ENCODE measurements around the gene PPP1R12B. TPM values are rescaled to one million over a fixed set of nuclear protein-coding genes. Genes with fewer than 3 reads are reported as not detected.

The PPP1R12B gene
- total RNA-seq, 1 donor from 2014 or later: 71.7 TPM

DNA sequence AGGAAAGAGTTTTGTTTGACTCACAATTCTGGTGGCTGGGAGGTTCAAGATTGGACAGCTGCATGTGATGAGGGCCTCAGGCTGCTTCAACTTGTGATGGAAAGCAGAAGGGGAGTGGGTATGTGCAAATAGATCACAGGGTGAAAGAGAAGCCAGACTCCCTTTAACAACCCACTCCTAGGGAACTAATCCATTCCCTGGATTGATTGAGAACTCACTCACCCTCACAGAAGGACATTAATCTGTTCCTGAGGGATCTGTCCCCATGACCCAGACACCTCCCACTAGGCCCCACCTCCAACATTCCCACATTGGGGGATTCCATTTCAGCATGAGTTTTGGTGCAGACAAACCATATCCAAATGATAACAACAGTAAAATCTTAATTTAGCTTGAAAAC lies 32.3 kb upstream of the PPP1R12B start:
- intact Hi-C loops (cut with DNase I): no loop called here
- no peaks in the 10 kb centered on the region for H3K9me3 ChIP-seq
- peaks cover 6% of the 10 kb centered on the region for H3K4me1 ChIP-seq
- no peak overlapping the region for H3K27ac ChIP-seq
- no peaks in the 10 kb centered on the region for H3K27me3 ChIP-seq
- H3K4me3 ChIP-seq: no peak overlapping the region
- TF ChIP-seq POLR2A (IDR thresholded peaks at IDR 0.05): no peak
- TF ChIP-seq POLR2AphosphoS5 (IDR thresholded peaks at IDR 0.05; ENCODE audit: insufficient read depth in 1 of 2, low read depth in 1 of 2): no peak
- TF ChIP-seq, protein P1, sequence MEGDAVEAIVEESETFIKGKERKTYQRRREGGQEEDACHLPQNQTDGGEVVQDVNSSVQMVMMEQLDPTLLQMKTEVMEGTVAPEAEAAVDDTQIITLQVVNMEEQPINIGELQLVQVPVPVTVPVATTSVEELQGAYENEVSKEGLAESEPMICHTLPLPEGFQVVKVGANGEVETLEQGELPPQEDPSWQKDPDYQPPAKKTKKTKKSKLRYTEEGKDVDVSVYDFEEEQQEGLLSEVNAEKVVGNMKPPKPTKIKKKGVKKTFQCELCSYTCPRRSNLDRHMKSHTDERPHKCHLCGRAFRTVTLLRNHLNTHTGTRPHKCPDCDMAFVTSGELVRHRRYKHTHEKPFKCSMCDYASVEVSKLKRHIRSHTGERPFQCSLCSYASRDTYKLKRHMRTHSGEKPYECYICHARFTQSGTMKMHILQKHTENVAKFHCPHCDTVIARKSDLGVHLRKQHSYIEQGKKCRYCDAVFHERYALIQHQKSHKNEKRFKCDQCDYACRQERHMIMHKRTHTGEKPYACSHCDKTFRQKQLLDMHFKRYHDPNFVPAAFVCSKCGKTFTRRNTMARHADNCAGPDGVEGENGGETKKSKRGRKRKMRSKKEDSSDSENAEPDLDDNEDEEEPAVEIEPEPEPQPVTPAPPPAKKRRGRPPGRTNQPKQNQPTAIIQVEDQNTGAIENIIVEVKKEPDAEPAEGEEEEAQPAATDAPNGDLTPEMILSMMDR (IDR thresholded peaks at IDR 0.05): no peak
- H3K36me3 ChIP-seq: no peaks in the 10 kb centered on the region
- peak in 1 of 2 donors; percentile 37 for DNase-seq (ENCODE audit: extremely low spot score in 2 of 2)

DNA sequence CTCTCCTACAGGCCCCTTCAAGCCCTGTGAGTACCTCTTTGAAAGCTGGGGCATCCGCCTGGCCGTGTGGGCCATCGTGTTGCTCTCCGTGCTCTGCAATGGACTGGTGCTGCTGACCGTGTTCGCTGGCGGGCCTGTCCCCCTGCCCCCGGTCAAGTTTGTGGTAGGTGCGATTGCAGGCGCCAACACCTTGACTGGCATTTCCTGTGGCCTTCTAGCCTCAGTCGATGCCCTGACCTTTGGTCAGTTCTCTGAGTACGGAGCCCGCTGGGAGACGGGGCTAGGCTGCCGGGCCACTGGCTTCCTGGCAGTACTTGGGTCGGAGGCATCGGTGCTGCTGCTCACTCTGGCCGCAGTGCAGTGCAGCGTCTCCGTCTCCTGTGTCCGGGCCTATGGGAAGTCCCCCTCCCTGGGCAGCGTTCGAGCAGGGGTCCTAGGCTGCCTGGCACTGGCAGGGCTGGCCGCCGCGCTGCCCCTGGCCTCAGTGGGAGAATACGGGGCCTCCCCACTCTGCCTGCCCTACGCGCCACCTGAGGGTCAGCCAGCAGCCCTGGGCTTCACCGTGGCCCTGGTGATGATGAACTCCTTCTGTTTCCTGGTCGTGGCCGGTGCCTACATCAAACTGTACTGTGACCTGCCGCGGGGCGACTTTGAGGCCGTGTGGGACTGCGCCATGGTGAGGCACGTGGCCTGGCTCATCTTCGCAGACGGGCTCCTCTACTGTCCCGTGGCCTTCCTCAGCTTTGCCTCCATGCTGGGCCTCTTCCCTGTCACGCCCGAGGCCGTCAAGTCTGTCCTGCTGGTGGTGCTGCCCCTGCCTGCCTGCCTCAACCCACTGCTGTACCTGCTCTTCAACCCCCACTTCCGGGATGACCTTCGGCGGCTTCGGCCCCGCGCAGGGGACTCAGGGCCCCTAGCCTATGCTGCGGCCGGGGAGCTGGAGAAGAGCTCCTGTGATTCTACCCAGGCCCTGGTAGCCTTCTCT lies 30.3 kb upstream of the PPP1R12B start:
- no peaks in the 10 kb centered on the region for H3K9me3 ChIP-seq
- H3K27me3 ChIP-seq: no peaks in the 10 kb centered on the region
- no peaks in the 10 kb centered on the region for H3K4me1 ChIP-seq
- H3K27ac ChIP-seq: no peak overlapping the region
- intact Hi-C loops (cut with DNase I): no loop called here
- no peaks in the 10 kb centered on the region for H3K36me3 ChIP-seq
- no peak overlapping the region for H3K4me3 ChIP-seq
- no peak for TF ChIP-seq POLR2AphosphoS5 (IDR thresholded peaks at IDR 0.05; ENCODE audit: insufficient read depth in 1 of 2, low read depth in 1 of 2)
- no peak for TF ChIP-seq POLR2A (IDR thresholded peaks at IDR 0.05)
- TF ChIP-seq, protein P1 (IDR thresholded peaks at IDR 0.05): no peak
- peak in 1 of 2 donors; percentile 62 for DNase-seq (ENCODE audit: extremely low spot score in 2 of 2)

DNA sequence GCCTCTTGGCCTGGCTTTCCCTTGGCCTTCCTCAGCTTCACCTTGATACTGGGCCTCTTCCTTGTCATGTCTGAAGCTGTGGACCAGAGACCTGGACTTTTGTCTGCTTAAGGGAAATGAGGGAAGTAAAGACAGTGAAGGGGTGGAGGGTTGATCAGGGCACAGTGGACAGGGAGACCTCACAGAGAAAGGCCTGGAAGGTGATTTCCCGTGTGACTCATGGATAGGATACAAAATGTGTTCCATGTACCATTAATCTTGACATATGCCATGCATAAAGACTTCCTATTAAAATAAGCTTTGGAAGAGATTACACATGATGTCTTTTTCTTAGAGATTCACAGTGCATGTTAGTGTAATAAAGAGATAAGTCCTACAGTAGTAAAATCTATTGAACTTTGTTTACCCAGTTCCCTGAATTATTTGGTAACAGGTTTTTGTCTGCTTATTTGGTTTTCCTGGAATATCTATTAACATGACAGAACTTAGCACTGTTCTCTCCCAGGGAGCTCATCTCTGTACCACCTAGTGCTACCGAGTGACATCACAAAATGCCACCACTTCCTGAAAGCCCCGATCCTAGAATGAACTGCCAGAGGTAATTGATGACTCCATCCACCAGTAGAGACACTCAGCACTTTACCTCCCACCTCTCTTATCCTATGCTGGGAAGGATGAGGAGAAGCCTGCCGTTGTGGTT lies 29.0 kb upstream of the PPP1R12B start:
- Histone ChIP-seq H3K36me3 (no peaks in the 10 kb centered on the region), H3K4me3 (no peak overlapping the region), H3K27ac (no peak overlapping the region), H3K27me3 (no peaks in the 10 kb centered on the region), H3K4me1 (no peaks in the 10 kb centered on the region), H3K9me3 (no peaks in the 10 kb centered on the region)
- DNase-seq (ENCODE audit: extremely low spot score in 2 of 2): peak in 1 of 2 donors; percentile 70
- TF ChIP-seq, protein P1 (IDR thresholded peaks at IDR 0.05): no peak
- TF ChIP-seq POLR2AphosphoS5 (IDR thresholded peaks at IDR 0.05; ENCODE audit: insufficient read depth in 1 of 2, low read depth in 1 of 2): no peak
- TF ChIP-seq POLR2A (IDR thresholded peaks at IDR 0.05): no peak
- intact Hi-C loops (cut with DNase I): no loop called here

DNA sequence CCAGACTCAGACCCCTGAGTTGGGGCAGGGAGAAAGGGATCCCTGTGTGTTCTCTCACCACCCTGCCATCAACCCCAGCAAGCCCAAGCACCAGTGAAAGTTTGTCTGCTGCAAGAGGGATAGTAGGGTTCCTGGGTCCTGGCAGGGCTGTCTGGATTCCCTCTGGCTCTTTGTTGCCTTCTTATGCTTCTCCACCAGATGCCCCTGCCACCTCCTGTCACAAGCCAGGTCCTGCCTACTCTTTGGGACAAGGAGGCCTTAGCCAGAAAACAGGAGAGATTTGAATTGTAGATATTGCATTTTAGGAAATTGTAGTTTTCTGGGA lies 28.5 kb upstream of the PPP1R12B start:
- TF ChIP-seq, protein P1 (IDR thresholded peaks at IDR 0.05): no peak
- no peak for TF ChIP-seq POLR2AphosphoS5 (IDR thresholded peaks at IDR 0.05; ENCODE audit: insufficient read depth in 1 of 2, low read depth in 1 of 2)
- no peak for TF ChIP-seq POLR2A (IDR thresholded peaks at IDR 0.05)
- Histone ChIP-seq H3K36me3 (no peaks in the 10 kb centered on the region), H3K4me3 (no peak overlapping the region), H3K9me3 (no peaks in the 10 kb centered on the region), H3K27me3 (no peaks in the 10 kb centered on the region), H3K27ac (no peak overlapping the region), H3K4me1 (no peaks in the 10 kb centered on the region)
- DNase-seq (ENCODE audit: extremely low spot score in 2 of 2): peak in 1 of 2 donors; percentile 69
- intact Hi-C loops (cut with DNase I): no loop called here
